Neuronal stem cell (in vitro differentiated cells): Measurements from ENCODE around the gene HDGFL3.

Experiments
- DNase-seq: peaks from one replicate; pipeline ENCODE4 v3.0.0-alpha.2; 2013; ENCODE audit warnings: low spot score
- H2AFZ ChIP-seq: one replicate; pipeline ENCODE4 v1.6.1; 2013; ENCODE audit warnings: mild to moderate bottlenecking, low read length, inconsistent platforms
- H2AK5ac ChIP-seq: 2 replicates; pipeline ENCODE4 v1.6.1; 2013; ENCODE audit warnings: low read depth, mild to moderate bottlenecking, inconsistent platforms, low read length, moderate library complexity, mixed read lengths
- H2BK120ac ChIP-seq: 2 replicates; pipeline ENCODE4 v1.6.1; 2013; ENCODE audit warnings: low read depth, mild to moderate bottlenecking, inconsistent platforms, low read length, moderate library complexity, mixed read lengths
- H2BK12ac ChIP-seq: one replicate; pipeline ENCODE4 v1.6.1; 2013; ENCODE audit warnings: low read length, inconsistent platforms
- H2BK15ac ChIP-seq: 2 replicates; pipeline ENCODE4 v1.6.1; 2013; ENCODE audit warnings: mild to moderate bottlenecking, low read length, inconsistent platforms, mixed read lengths
- H2BK5ac ChIP-seq: one replicate; pipeline ENCODE4 v1.6.1; 2013; ENCODE audit warnings: inconsistent platforms, mild to moderate bottlenecking, low read length, moderate library complexity
- H3K14ac ChIP-seq: one replicate; pipeline ENCODE4 v1.6.1; 2013; ENCODE audit warnings: low read length, inconsistent platforms
- H3K18ac ChIP-seq: 2 replicates; pipeline ENCODE4 v1.6.1; 2013; ENCODE audit warnings: low read length, inconsistent platforms
- H3K23ac ChIP-seq: 2 replicates; pipeline ENCODE4 v1.6.1; 2013; ENCODE audit warnings: low read depth, mild to moderate bottlenecking, mixed read lengths, low read length, inconsistent platforms; ENCODE audit not compliant: poor library complexity
- H3K27ac ChIP-seq: replicated peaks from 3 replicates; pipeline ENCODE4 v1.5.1; 2013; ENCODE audit warnings: low read length, inconsistent platforms
- H3K27me3 ChIP-seq, 3 experiments: 2 replicates each; pipeline ENCODE4 v1.6.1; 2013; ENCODE audit warnings: low read length in 3 of 3, mild to moderate bottlenecking in 2 of 3, inconsistent platforms in 1 of 3, low read depth in 1 of 3, mixed read lengths in 1 of 3, moderate library complexity in 1 of 3; ENCODE audit not compliant: control insufficient read depth in 3 of 3, insufficient read depth in 3 of 3
- H3K36me3 ChIP-seq, 2 donors: replicated peaks in 1 of 2; 2 replicates each; pipeline ENCODE4 v1.6.1; 2013; ENCODE audit warnings: low read length in 2 of 2; ENCODE audit not compliant: control insufficient read depth in 2 of 2, insufficient read depth in 2 of 2
- H3K4ac ChIP-seq: 2 replicates; pipeline ENCODE4 v1.6.1; 2013; ENCODE audit warnings: inconsistent platforms, mild to moderate bottlenecking, low read length, moderate library complexity
- H3K4me1 ChIP-seq, 2 donors: 1 replicate in 1 of 2; 2 replicates in 1 of 2; pipeline ENCODE4 v1.6.1; 2013; ENCODE audit warnings: low read length in 2 of 2, low read depth in 1 of 2; ENCODE audit not compliant: control insufficient read depth in 2 of 2, insufficient read depth in 1 of 2
- H3K4me2 ChIP-seq: one replicate; pipeline ENCODE4 v1.6.1; 2013; ENCODE audit warnings: mild to moderate bottlenecking, low read length, inconsistent platforms; ENCODE audit not compliant: insufficient read depth, poor library complexity, severe bottlenecking
- H3K4me3 ChIP-seq, 2 donors: 2 replicates each; pipeline ENCODE4 v1.5.1; 2013; ENCODE audit warnings: low read length in 2 of 2, mild to moderate bottlenecking in 2 of 2, inconsistent platforms in 1 of 2, moderate library complexity in 1 of 2
- H3K79me1 ChIP-seq: one replicate; pipeline ENCODE4 v1.6.1; 2013; ENCODE audit warnings: low read depth, mild to moderate bottlenecking, inconsistent platforms, low read length, moderate library complexity
- H3K9ac ChIP-seq: one replicate; pipeline ENCODE4 v1.6.1; 2013; ENCODE audit warnings: mild to moderate bottlenecking, low read depth, low read length, inconsistent platforms; ENCODE audit not compliant: poor library complexity
- H3K9me3 ChIP-seq, 2 donors: replicated peaks in 1 of 2; 2 replicates each; pipeline versions ENCODE3 to v1.6.1; 2013; ENCODE audit warnings: low read length in 2 of 2, mild to moderate bottlenecking in 2 of 2, inconsistent platforms in 1 of 2, low read depth in 1 of 2, mixed read lengths in 1 of 2, moderate library complexity in 1 of 2; ENCODE audit not compliant: control insufficient read depth in 2 of 2, insufficient read depth in 1 of 2
- H4K8ac ChIP-seq: one replicate; pipeline ENCODE4 v1.6.1; 2013; ENCODE audit warnings: low read depth, mild to moderate bottlenecking, inconsistent platforms, low read length, moderate library complexity
- H4K91ac ChIP-seq: one replicate; pipeline ENCODE4 v1.6.1; 2013; ENCODE audit warnings: low read length, low read depth, mild to moderate bottlenecking, inconsistent platforms; ENCODE audit not compliant: poor library complexity
- WGBS, 2 donors: extraction: QIAGEN DNeasy Blood & Tissue Kit; methylation state at CpG; one replicate each; pipeline ENCODE4 v1.1.7; 2013; ENCODE audit warnings: missing lambda C conversion rate in 2 of 2, mixed read lengths in 1 of 2; ENCODE audit not compliant: insufficient read length in 2 of 2, insufficient replicate concordance in 1 of 2; ENCODE audit errors: extremely low coverage in 2 of 2; 5-methylcytosine and 5-hydroxymethylcytosine counted together

HDGFL3 gene

DNA sequence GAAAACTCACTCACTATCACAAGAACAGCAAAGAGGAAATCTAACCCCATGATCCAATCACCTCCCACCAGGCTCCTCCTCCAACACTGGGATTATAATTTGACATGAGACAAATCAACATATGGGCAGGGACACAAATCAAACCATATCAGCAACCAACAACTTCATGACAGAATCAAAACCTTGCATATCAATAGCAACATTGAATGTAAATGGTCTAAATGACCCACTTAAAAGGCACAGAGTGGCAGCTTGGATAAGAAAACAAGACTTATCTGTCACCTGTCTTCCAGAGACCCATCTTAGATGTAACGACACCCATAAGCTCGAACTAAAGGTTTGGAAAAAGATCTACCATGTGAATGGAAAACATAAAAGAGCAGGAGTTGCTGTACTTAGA, 40.8 kb downstream of the HDGFL3 start:
- H3K27ac ChIP-seq = no peak overlapping the region
- no peaks in the 10 kb centered on the region for H3K4me1 ChIP-seq
- H3K23ac ChIP-seq = no peak overlapping the region
- no peak overlapping the region for H2AK5ac ChIP-seq
- no CpG with 5 or more reads among the region's 2 CpGs for WGBS, 2 donors
- peaks cover 2 to 46% of the 10 kb centered on the region in 2 donors for H3K9me3 ChIP-seq
- no peak overlapping the region for H3K9ac ChIP-seq
- H2BK5ac ChIP-seq = no peak overlapping the region
- H3K36me3 ChIP-seq = peaks cover 4 to 25% of the 10 kb centered on the region in 2 donors
- H2BK12ac ChIP-seq = no peak overlapping the region
- peaks cover 7% of the 10 kb centered on the region for H3K79me1 ChIP-seq
- H3K4me2 ChIP-seq = no peak overlapping the region
- no peak overlapping the region for H2AFZ ChIP-seq
- no peak for DNase-seq
- no peak overlapping the region for H2BK120ac ChIP-seq
- no peak overlapping the region for H4K91ac ChIP-seq
- H3K4ac ChIP-seq = no peak overlapping the region
- H3K4me3 ChIP-seq = no peak overlapping the region
- H3K14ac ChIP-seq = no peak overlapping the region
- H4K8ac ChIP-seq = no peak overlapping the region
- H3K18ac ChIP-seq = no peak overlapping the region
- no peaks in the 10 kb centered on the region for H3K27me3 ChIP-seq
- no peak overlapping the region for H2BK15ac ChIP-seq

DNA sequence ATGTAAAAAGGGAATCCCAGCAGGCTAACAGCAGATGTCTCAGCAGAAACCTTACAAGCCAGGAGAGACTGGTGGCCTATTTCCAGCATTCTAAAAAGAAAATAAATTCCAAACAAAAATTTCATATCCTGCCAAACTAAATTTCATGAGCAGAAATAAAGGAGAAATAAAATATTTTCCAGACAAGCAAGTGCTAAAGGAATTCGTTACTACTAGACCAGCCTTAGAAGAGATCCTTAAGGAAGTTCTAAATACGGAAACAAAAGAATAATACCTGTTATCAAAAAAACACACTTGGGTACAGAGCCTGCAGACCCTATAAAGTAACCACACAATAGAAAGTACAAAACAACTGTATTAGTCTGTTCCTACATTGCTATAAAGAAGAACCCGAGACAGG, 41.4 kb downstream of the HDGFL3 start:
- Histone ChIP-seq H3K18ac (no peak overlapping the region), H3K36me3 (peaks cover 4 to 28% of the 10 kb centered on the region in 2 donors), H3K4me2 (no peak overlapping the region), H3K14ac (no peak overlapping the region), H3K9me3 (peaks cover 2 to 42% of the 10 kb centered on the region in 2 donors), H3K4me3 (no peak overlapping the region), H4K91ac (no peak overlapping the region), H2BK5ac (no peak overlapping the region), H3K4me1 (no peaks in the 10 kb centered on the region), H2BK15ac (no peak overlapping the region), H3K27me3 (no peaks in the 10 kb centered on the region), H2AFZ (no peak overlapping the region), H3K79me1 (peaks cover 7% of the 10 kb centered on the region), H2BK120ac (no peak overlapping the region), H3K27ac (no peak overlapping the region), H3K4ac (no peak overlapping the region), H3K9ac (no peak overlapping the region), H4K8ac (no peak overlapping the region), H3K23ac (no peak overlapping the region), H2BK12ac (no peak overlapping the region), H2AK5ac (no peak overlapping the region)
- no CpG with 5 or more reads among the region's 3 CpGs for WGBS, 2 donors
- no peak for DNase-seq

DNA sequence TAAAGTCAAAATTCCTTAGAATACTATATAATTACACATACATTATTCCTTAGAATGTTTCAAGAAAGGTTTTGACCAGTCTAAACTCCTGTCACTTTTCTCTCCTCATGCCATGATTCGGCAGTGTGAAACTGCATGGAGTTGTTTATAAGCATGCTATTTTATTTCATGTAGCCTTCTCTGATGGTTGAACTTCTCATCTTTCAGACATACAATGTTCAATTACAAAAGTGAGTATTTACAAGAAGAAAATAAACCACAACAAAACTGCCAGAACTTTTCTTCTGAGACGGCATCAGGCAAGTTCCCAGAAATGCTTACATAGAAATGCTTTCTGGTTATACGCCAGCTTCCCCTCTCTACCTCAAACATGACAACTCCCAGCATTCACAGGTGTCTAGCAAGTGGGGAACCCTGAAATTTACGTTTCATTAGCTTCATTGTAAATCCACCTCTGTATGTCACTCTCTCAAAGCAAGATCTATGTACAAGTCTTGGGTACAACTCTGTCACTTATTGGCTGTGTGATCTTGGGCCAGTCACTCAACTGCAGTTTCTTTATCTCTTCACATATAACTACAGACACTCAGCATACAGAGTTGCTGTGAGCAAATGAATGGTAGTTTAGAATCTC, 42.7 kb downstream of the HDGFL3 start:
- Histone ChIP-seq H2BK5ac (no peak overlapping the region), H3K4me3 (no peak overlapping the region), H2AK5ac (no peak overlapping the region), H3K18ac (no peak overlapping the region), H3K23ac (no peak overlapping the region), H3K4me2 (no peak overlapping the region), H4K91ac (no peak overlapping the region), H3K27me3 (no peaks in the 10 kb centered on the region), H2BK120ac (no peak overlapping the region), H3K36me3 (peaks cover 4 to 41% of the 10 kb centered on the region in 2 donors), H3K4me1 (no peaks in the 10 kb centered on the region), H3K9me3 (peaks cover 2 to 33% of the 10 kb centered on the region in 2 donors), H2BK15ac (no peak overlapping the region), H3K4ac (no peak overlapping the region), H3K27ac (no peak overlapping the region), H3K9ac (no peak overlapping the region), H3K14ac (no peak overlapping the region), H2BK12ac (no peak overlapping the region), H4K8ac (no peak overlapping the region), H3K79me1 (peaks cover 7% of the 10 kb centered on the region), H2AFZ (no peak overlapping the region)
- no CpG with 5 or more reads among the region's 4 CpGs for WGBS, 2 donors
- DNase-seq = no peak

DNA sequence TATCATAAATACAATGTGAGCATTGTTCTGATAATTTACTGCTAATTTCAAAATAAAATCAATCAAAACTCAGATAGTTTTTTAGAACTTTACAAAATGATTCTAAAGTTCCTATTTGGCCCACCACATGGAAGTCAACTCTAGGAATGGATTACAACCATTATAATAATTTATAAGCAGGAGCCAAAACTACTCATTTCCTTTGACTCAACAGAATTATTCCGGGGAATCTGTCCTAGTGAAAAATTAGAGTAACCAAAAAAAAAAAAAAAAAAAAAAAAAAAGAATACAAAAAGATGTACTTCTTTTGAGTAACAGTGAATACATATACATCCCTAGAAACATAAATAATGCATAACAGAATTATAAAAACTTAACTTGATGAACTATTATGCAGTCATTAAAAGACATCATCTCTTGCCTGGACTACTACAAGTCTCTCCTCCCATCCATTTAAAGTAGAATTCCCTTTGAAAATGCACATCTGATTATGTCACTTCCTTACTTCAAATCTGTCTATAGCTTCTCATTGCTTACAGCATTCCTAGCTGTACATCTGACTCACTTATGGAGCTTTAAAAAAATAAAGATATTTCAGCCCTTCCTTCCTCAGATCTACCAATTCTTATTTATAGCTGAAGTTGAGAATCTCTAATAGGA, 43.4 kb downstream of the HDGFL3 start:
- no CpG with 5 or more reads among the region's 1 CpG for WGBS, 2 donors
- H3K36me3 ChIP-seq = peaks cover 4 to 48% of the 10 kb centered on the region in 2 donors
- no peaks in the 10 kb centered on the region for H3K4me1 ChIP-seq

More for the DNA sequence above, 43.4 kb downstream of the HDGFL3 start:
- Histone ChIP-seq H2BK120ac (no peak overlapping the region), H3K18ac (no peak overlapping the region), H3K9me3 (peaks cover 2 to 28% of the 10 kb centered on the region in 2 donors), H3K14ac (no peak overlapping the region), H2AFZ (no peak overlapping the region), H4K8ac (no peak overlapping the region), H3K27me3 (no peaks in the 10 kb centered on the region), H3K23ac (no peak overlapping the region), H3K4ac (no peak overlapping the region), H2BK12ac (no peak overlapping the region), H3K4me2 (no peak overlapping the region), H3K27ac (no peak overlapping the region), H2BK15ac (no peak overlapping the region), H4K91ac (no peak overlapping the region), H3K9ac (no peak overlapping the region), H2AK5ac (no peak overlapping the region), H2BK5ac (no peak overlapping the region), H3K79me1 (peaks cover 5% of the 10 kb centered on the region), H3K4me3 (no peak overlapping the region)
- DNase-seq = no peak
